GM18951 (cell line): ENCODE data around the gene STARD10.

Experiments
- POLR2A ChIP-seq: IDR thresholded peaks from 4 replicates; pipeline ENCODE4 v1.6.1; 2011; ENCODE audit warnings: mild to moderate bottlenecking; ENCODE audit not compliant: insufficient read length, insufficient read depth; ENCODE audit errors: extremely low read depth
- in situ Hi-C: fragments of 300-500 bp; cut with MboI; formaldehyde crosslinking; loops from one replicate; pipeline ENCODE4 v1.12.0; 2022; ENCODE audit warnings: low sequenced_read_pairs, mixed read lengths, inconsistent platforms; ENCODE audit not compliant: unreplicated experiment

STARD10 gene

DNA sequence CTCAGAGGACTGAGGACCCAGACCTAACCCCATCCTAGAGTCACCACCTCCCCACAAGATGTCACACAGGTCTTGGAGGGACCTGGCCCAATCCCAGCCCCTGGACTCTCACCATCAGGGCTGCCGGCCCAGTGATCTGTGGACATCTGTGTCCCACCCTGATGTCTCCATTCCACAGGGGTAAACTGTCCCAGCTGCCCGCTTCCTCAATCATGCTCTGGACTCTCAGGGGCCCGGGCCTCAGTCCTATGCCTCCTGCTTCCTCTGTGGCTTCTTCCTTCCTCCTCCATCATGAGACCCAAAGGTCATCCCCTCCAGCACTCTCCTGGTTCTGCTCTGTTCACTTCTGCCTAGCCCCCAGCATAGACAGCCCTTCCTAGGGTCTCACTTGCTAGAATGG, 73.8 kb downstream of the STARD10 start:
- no peak for TF ChIP-seq POLR2A
- in situ Hi-C loops, result loop anchor here (10.0 kb wide), 1 partner anchor 455 kb away; no protein-coding TSS in a partner anchor

GRCh38 chr11:72719551-72719950, 74.3 kb downstream of the STARD10 start:
- TF ChIP-seq POLR2A, result no peak
- in situ Hi-C loops, result no loop called here

DNA sequence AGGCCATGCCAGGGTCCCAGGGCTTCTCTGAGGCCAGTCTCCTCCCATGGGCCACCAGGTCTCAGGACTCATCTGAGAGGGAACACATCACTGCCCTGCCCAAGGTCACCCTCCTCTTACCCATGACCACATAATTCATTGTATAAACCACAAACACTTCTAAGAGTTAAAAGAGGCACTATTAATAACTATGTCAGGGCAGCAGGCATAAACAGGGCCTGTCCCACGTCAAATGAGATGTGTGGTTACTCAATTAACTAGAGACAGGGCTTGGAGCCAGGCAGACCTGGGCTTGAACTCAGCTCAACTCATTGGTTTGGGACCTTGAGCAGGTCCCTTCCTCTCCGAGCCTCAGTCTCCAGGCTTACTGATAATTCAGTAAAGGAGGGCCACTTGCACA, 74.7 kb downstream of the STARD10 start:
- in situ Hi-C loops, result no loop called here
- no peak for TF ChIP-seq POLR2A

DNA sequence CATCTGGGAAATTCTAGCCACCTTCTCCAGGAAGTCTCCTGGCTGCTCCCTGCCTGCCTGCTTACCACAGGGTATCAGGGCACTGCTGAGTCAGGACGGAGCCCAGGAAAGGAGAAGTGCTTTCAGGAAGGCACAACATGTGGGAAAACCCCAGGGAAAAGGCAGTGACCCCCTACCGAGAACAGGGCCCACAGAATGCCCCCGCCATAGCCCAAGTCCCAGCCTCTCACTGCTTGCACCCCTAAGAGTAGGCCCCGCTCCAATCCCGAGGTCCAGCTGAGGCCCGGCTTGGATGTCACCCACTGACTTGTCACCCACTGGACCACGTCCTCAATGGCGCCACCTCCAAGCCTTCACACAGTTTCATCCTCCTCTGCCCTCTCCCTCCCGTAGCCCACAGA, 75.7 kb downstream of the STARD10 start:
- TF ChIP-seq POLR2A, result no peak
- in situ Hi-C loops, result no loop called here

GRCh38 chr11:72716788-72717435, 76.9 kb downstream of the STARD10 start:
- in situ Hi-C loops, result no loop called here
- TF ChIP-seq POLR2A, result no peak

DNA sequence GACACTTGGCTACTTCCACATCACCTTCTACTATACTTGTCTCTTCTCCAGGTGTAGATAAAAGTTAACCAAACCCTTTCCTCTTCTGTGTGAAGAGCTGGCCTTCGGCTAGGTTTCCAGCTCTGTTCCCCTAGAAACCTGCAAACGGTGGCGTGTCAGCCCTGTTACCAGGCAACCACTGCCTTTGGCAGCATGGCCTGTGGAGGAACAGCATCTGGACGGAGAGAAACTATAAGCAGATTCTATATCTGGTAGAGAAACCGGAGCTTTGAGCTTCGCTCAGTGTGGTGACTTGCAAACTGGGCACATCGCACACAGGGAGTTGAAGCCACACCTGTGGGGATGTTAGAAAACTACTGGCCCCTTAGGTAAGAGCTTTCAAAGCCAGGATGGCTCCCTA, 77.6 kb downstream of the STARD10 start:
- in situ Hi-C loops, result no loop called here
- TF ChIP-seq POLR2A, result no peak

DNA sequence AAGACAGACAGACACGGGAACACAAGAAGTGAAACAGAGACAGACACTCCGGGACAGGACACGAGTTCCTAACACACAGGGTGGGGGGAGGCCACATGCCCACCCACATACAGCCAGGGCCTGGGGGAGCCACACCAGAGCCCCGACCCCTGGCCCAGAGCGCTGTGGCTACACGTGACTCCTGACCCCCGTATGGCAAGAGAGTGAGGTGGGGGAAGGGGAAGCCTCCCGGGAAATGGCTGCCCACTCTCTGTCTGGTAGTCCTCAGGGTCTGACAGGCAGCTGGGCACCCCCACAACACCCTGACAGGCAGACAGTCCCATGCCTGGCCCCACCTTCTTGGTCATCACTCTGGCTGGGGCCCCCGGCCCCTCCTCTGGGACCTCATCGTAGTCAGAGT, 81.0 kb downstream of the STARD10 start:
- in situ Hi-C loops, result no loop called here
- no peak for TF ChIP-seq POLR2A

DNA sequence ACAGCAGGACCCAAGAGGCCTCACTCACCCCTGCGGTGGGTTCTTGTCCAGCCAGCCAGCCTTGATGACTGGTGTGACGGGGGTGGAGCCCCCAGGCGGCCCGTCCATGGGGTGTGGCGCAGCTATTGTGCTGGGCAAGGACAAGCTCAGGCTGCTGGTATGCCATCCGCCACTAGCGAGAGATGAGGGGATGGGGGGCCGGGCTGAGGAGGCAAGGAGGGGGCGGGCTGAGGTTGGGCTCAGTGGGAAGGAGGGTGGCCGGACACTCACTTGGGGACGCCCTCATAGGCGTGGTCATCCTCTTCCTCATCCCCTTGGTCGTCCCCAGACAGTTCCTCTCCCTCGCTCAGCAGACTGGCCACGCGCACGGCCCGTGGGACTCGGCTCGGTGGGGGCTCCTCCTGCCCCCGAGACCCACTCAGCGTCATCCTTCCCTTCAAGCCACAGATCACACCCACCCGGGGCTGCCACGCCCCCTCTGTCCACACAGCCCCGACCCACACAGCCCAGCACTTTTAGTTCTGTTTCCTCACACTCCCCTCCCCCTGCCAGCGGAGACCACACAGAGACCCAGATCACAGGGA, 81.6 kb downstream of the STARD10 start:
- no peak for TF ChIP-seq POLR2A
- in situ Hi-C loops, result no loop called here

GRCh38 chr11:72711141-72711540, 82.7 kb downstream of the STARD10 start:
- no peak for TF ChIP-seq POLR2A

GRCh38 chr11:72710278-72710677, 83.6 kb downstream of the STARD10 start:
- in situ Hi-C loops, result no loop called here
- no peak for TF ChIP-seq POLR2A

More at GRCh38 chr11:72711141-72711540, 82.7 kb downstream of the STARD10 start:
- in situ Hi-C loops, result no loop called here

- no peak for TF ChIP-seq POLR2A
- in situ Hi-C loops, result no loop called here
Measured at GRCh38 chr11:72709478-72710238, 84.2 kb downstream of the STARD10 start.

GRCh38 chr11:72707032-72707431, 86.8 kb downstream of the STARD10 start:
- no peak for TF ChIP-seq POLR2A
- in situ Hi-C loops, result no loop called here

GRCh38 chr11:72706579-72706978, 87.3 kb downstream of the STARD10 start:
- in situ Hi-C loops, result no loop called here
- no peak for TF ChIP-seq POLR2A
